Measurements from ENCODE around the gene APBB2.

DNA sequence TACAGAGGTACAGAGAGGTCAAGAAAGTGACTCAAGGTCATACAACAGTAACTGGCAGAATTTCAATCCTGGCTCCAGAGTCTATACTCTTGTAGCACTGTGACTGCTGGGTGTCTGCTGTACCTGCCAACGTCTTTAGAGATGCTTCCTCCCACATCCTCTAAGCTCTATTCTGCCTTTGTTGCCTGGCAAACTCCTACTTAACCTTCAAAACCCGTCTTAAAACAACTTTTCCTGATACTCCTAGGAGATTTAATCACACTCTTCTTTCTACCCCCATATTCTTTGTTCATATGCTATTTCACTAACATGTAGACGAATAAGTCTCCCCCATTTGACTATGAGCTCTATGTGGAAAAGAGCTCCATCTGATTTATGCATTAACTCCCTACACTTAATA is 16.8 kb downstream of the APBB2 start:
- TF ChIP-seq EP300 (IDR thresholded peaks at IDR 0.05): no peak
- TF ChIP-seq, protein P1, sequence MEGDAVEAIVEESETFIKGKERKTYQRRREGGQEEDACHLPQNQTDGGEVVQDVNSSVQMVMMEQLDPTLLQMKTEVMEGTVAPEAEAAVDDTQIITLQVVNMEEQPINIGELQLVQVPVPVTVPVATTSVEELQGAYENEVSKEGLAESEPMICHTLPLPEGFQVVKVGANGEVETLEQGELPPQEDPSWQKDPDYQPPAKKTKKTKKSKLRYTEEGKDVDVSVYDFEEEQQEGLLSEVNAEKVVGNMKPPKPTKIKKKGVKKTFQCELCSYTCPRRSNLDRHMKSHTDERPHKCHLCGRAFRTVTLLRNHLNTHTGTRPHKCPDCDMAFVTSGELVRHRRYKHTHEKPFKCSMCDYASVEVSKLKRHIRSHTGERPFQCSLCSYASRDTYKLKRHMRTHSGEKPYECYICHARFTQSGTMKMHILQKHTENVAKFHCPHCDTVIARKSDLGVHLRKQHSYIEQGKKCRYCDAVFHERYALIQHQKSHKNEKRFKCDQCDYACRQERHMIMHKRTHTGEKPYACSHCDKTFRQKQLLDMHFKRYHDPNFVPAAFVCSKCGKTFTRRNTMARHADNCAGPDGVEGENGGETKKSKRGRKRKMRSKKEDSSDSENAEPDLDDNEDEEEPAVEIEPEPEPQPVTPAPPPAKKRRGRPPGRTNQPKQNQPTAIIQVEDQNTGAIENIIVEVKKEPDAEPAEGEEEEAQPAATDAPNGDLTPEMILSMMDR (IDR thresholded peaks at IDR 0.05): no peak

Measured in tibial nerve (tissue), 4 donors.